Heart left ventricle (tissue), 13 donors: ENCODE measurements around the gene CYB5D1.

ENCODE experiments used
- CTCF ChIP-seq, 12 donors: fragments of 200-600 bp; sonication (generic) in 4 of 12; IDR thresholded peaks; one replicate each; pipeline versions ENCODE4 v1.5.0 to v1.8.0; 2018 to 2022; ENCODE audit warnings: antibody characterized with exemption in 12 of 12, mild to moderate bottlenecking in 5 of 12
- POLR2A ChIP-seq, 2 donors: fragments of 450-650 bp; IDR thresholded peaks; one replicate each; pipeline ENCODE4 v1.6.1; 2017; ENCODE audit warnings: antibody characterized with exemption in 2 of 2, mild to moderate bottlenecking in 2 of 2, moderate library complexity in 2 of 2
- donor health status: ischemic (EF 13 %, LVEDD 7.1; RV severe dilation, severe dysfunction).
- donor health status: DM: no; HTN: yes; CAD: no.
- donor health status: DM: no; HTN: no; CAD: no.
- donor health status: ischemic (EF 25% LVEDD 6.9; RV normal size, moderate dysfunction).
- donor health status: ischemic (EF 25% LVEDD 5.7; RV mildly dilated, moderate dysfunction).
- donor health status: ischemic (EF 35%, LVEDD 5.7; RV mildly dilated, moderate dysfunction).
- donor health status: nonischemic (EF 11% LVEDD 7.7; RV severe dilation, severe dysfunction).
- donor health status: DM: yes; HTN: yes; CAD: no.
- donor health status: PGD.
- donor health status: ischemic (EF 29% LVEDD 5.4; RV normal size, mild dysfunction).
- donor health status: nonischemic (EF 23%, LVEDD 6.1; RV moderate dilation, normal function).

GRCh38 chr17:7848131-7848579 is 9.6 kb upstream of the CYB5D1 start:
- TF ChIP-seq CTCF (IDR thresholded peaks at IDR 0.05) (no peak), POLR2A (IDR thresholded peaks at IDR 0.05) (no peak)
